Measurements from ENCODE around the gene MMP17.

MMP17 gene

DNA sequence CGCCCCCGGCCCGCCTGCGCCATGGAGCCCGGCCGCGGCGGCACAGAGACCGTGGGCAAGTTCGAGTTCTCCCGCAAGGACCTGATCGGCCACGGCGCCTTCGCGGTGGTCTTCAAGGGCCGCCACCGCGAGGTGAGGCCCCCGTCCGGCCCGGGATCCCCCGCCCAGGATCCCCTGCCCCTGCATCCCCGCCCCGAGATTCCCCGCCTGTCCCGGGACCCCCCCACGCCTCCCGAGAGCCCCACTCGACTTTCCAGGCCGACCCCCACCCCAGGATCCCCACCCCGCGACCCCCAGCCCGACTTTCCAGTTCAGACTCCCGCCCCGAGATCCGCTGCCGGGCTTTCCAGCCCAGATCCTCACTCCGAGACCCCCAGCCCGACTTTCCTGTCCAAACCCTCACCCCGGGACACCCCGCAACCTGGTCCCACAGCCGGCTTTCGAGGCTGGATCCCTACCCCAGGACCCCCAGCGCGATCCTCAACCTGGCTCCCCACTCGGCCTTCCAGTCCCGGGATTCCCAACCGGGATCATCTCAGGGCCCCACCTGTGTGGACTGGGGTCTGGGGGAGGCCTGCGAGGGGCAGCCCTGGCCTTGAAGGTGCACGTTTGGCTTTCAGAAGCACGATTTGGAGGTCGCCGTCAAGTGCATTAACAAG, 66.9 kb downstream of the MMP17 start:
- no peak for DNase-seq (ENCODE audit: low read depth, low spot score)

- DNase-seq (ENCODE audit: low read depth, low spot score) = no peak
Observed at GRCh38 chr12:131895640-131896079, 67.5 kb downstream of the MMP17 start.

GRCh38 chr12:131896080-131896810, 68.1 kb downstream of the MMP17 start:
- no peak for DNase-seq (ENCODE audit: low read depth, low spot score)

DNA sequence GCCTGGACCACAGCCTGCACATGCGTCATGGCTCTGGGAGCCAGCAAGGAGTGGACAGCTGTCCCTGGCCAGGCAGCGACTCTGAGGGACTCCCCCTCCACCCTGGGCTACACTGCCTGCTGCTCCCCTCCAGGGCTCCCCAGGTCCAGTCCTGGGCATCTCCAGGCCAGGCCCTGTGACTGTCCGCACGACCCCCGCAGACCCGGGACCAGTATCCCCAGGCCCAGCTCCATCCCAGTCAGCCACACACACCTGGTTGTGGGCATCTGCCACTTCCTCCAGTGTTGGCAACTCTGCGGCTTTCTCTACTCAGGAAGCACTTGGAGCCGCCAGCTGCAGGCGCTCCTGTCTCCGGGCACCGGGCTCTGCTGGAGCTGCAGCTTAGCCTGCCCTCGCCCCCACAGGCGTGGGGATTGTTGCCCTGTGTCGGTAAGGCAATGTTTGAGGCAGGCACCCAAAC, 68.6 kb downstream of the MMP17 start:
- DNase-seq (ENCODE audit: low read depth, low spot score) = no peak

- DNase-seq (ENCODE audit: low read depth, low spot score) = no peak
Observed at GRCh38 chr12:131897276-131897675, 69.1 kb downstream of the MMP17 start.

GRCh38 chr12:131897875-131898274, 69.7 kb downstream of the MMP17 start:
- no peak for DNase-seq (ENCODE audit: low read depth, low spot score)

- DNase-seq (ENCODE audit: low read depth, low spot score) = no peak
Observed at GRCh38 chr12:131900397-131900796, 72.2 kb downstream of the MMP17 start.

Measured in activated naive CD8-positive, alpha-beta T cell treated with anti-CD3 and anti-CD28 coated beads, Interleukin-2, amount 50 U/mL, for 16 hours (primary cell).